Inferior parietal cortex (tissue), 1 donor: ENCODE measurements around the gene KDF1.
"Not testable (repeated sequence)": the region's sequence is repeated elsewhere in the genome, so short reads cannot be mapped to it uniquely, and the experiment has no call there.

Experiments used
- DNase-seq: peaks from one replicate; pipeline ENCODE4 v3.0.0-alpha.2; 2016; ENCODE audit errors: extremely low spot score

KDF1 gene

GRCh38 chr1:26994020-26994786, 33.9 kb upstream of the KDF1 start:
- DNase-seq, result no peak

GRCh38 chr1:26993237-26994019, 33.2 kb upstream of the KDF1 start, which contains the start of gene TRNP1:
TSS of gene TRNP1 (plus strand) at chr1:26993692. CDS start at chr1:26993787, 95 bp downstream.
- peak; percentile 73 for DNase-seq

GRCh38 chr1:26991310-26992116, 31.2 kb upstream of the KDF1 start:
- no peak for DNase-seq

DNA sequence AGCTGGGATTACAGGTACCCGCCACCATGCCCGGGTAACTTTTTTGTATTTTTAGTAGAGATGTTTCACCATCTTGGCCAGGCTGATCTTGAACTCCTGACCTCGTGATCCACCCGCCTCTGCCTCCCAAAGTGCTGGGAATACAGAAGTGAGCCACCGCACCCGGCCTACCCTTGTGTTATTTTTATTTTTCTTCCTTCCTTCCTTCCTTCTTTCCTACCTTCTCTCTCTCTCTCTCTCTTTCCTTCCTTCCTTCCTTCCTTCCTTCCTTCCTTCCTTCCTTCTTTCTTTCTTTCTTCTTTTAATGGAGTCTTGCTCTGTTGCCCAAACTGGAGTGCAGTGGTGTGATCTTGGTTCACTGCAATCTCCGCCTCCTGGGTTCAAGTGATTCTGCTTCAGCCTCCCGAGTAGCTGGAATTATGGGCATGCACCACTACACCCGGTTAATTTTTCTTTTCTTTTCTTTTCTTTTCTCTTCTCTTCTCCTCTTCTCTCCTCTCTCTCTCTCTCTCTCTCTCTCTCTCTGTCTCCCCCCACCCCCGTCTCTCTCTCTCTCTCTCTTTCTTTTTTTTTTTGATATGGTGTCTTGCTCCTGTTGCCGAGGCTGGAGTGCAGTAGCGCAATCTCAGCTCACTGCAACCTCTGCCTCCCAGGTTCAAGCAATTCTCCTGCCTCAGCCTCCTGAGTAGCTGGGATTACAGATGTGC, 29.3 kb upstream of the KDF1 start:
- DNase-seq, result not testable (repeated sequence)

- DNase-seq, result no peak
Measured at GRCh38 chr1:26986658-26987057, 26.4 kb upstream of the KDF1 start.

DNA sequence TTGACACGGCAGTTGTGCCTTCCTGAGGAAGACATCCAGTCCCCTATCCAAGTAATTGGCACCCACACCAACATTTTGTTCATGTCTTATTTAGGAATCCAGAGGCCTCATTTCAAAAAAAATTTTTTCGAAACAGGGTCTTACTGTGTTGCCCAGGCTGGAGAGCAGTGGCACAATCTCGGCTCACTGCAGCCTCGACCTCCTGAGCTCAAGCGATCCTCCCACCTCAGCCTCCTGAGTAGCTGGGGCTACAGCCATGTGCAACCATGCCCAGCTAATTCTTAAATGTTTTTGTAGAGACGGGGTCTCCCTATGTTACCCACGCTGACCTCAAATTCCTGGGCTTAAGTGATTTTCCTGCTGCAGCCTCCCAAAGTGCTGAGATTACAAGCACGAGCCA, 24.0 kb upstream of the KDF1 start:
- DNase-seq, result no peak

- DNase-seq, result no peak
Measured at GRCh38 chr1:26983863-26984262, 23.6 kb upstream of the KDF1 start.

- DNase-seq, result no peak
Measured at GRCh38 chr1:26981146-26981846, 21.0 kb upstream of the KDF1 start.

GRCh38 chr1:26978901-26979300, 18.6 kb upstream of the KDF1 start:
- no peak for DNase-seq

GRCh38 chr1:26976621-26977510, 16.6 kb upstream of the KDF1 start:
- DNase-seq, result no peak

- DNase-seq, result no peak
Measured at GRCh38 chr1:26972821-26973220, 12.6 kb upstream of the KDF1 start.

DNA sequence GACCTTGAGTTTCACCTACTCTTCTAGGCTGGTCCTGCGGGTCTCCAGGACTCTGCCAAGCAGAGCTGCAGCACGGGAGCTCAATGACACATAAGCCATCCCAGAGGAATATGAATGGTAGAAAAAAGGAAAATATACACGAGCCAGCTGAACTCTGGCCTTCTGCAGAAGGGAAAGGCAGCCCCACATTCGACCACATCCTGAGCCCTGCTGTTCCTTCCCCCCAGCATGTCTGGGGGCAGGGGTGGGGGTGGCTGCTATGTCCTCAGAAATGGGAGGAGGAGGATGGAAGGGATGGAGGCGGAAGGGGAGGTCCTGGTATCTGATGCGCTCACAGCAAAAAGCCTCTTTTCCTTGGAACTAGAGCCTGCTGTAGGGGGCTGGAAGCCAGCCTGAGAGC, 12.1 kb upstream of the KDF1 start:
- no peak for DNase-seq

DNA sequence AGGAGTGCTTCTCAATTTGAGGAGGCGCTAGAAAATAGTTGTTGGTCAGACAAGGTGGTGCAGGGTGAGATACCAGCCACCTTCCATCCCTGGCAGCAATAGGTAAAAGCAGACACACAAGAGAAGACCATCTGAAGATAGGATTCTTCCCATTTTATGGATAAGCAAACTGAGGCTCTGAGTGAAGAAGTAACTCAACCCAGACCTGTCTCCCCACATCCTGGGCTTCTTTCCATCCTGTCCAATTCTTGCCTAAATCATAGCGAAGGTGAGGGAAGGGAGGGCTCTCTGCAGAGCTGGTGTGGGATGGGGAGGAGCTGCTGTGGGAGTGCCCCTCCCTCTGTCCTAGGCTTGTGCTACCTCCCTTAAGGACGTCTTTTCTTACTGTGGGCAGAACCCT, 11.3 kb upstream of the KDF1 start:
- DNase-seq, result no peak

DNA sequence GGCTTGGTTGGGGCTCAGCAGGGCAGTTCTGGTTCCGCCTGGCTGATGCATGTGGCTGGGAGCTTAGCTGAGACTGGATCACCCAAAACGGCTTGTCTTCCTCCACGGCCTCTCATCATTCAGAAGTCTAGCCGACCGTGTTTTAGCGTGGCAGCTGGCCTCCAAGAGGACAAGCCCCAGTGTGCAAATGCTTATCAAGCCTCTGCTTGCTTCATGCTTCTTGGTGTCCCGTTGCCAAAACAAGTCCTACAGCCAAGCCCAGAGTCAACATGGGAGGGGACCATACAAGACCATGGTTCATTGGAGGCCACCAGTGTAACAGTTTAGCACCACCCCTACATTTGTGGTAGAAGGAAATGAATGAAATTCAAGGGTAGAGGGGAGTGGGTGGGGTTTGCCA, 10.5 kb upstream of the KDF1 start:
- no peak for DNase-seq

DNA sequence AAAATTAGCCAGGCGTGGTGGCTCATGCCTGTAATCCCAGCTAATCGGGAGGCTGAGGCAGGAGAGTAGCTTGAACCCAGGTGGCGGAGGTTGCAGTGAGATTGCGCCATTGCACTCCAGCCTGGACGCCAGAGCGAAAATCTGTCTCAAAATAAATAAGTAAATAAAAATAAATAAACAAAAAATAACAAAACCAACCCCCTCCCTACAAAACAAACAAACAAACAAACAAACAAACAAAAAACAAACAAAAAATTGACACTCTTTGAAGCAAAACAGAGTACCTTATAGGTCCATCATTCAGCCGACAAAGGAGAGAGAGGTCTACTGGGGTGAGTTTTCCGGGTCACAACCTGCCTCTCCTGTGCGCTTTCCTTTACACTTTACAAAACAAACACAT, 5.4 kb upstream of the KDF1 start:
- DNase-seq, result no peak

DNA sequence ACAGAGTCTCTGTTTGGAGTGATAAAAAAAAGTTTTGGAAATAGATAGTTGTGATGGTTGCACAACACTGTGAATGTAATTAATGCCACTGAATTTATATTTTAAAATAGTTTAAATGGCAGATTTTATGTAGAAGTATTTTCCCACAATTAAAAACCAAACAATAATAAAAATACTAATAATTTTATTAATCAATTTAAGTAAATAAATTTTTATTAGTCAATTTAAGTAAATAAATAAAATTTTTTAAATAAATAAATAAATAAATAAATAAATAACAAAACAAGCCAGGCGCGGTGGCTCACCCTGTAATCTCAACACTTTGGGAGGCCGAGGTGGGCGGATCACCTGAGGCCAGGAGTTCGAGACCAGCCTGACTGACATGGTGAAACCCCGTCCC, 4.9 kb upstream of the KDF1 start:
- no peak for DNase-seq

DNA sequence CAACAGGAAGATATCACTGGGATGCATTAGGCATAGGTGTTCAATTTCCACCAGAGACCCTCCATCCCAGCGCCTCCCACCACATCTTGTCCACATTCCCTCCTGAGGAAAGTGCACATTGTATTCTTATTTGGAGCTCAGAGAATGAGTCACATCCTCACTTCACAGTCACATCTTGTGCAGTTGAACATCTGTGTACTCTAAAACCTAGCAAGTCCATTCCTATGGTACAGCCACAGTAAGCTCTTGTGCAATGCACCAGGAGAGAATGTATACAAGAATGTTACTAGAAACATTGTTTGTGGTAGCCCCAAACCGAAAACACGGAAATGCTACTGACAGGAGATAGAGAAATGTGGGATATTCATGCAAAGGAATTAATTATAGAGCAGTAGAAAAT, 1.6 kb upstream of the KDF1 start:
- peak; percentile 47 for DNase-seq

- no peak for DNase-seq
Measured at GRCh38 chr1:26960625-26960966, 328 bp upstream of the KDF1 start.

DNA sequence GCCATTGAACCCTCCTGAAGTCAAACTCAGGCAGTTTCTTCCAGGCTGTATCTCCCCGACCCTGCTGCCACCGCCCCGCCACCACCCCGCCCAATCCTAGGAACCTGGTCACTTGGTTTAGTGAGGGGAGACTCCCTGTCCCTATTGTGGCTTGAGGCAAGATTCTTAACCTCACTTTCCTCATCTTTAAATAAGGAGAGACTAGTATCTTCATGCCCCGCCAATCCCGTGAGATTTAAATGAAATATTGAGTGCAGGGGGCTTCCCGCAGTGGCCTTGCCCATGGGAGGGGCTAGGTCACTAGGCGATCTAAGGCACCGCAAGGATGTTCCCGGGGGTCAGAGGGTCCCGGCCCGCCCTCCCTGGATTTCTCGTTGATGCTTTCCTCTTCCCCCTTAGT, 998 bp downstream of the KDF1 start:
- DNase-seq, result no peak

DNA sequence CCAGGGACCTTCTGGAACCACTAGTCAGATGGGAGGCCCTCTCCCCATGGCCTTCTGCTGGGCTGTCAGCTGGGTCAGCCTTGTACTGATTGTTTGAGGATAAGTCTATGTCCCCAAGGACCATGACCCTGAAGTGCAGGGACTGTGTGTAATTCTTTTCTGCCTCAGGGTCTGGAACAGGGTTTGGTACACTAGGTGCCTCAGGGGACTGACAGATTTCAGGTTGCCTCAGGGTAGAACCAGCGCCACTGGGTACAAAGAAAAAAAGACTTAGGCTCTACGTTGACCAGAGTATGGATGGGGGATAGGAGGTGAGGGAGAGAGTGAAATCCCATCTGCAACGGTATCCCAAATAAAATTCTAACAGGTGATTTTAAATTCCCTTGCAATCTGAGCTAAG, 3.0 kb downstream of the KDF1 start:
- no peak for DNase-seq
